Retinal pigment epithelial cell (primary cell): ENCODE results near the gene SKA1.
"Not testable (repeated sequence)": the region's sequence is repeated elsewhere in the genome, so short reads cannot be mapped to it uniquely, and the experiment has no call there.

Source experiments
- DNase-seq: peaks from one replicate; pipeline ENCODE4 v3.0.0-alpha.2; 2010; ENCODE audit warnings: low read depth
- H3K4me3 ChIP-seq: 2 replicates; pipeline ENCODE4 v1.5.1; 2011; ENCODE audit warnings: mild to moderate bottlenecking, low read length, control low read depth, moderate library complexity
- TF ChIP-seq, protein P1 (sequence below): conservative IDR thresholded peaks from 2 replicates; pipeline ENCODE4 v1.5.1; 2011; ENCODE audit warnings: low read depth, low read length, control low read depth, inconsistent platforms

Gene SKA1

DNA sequence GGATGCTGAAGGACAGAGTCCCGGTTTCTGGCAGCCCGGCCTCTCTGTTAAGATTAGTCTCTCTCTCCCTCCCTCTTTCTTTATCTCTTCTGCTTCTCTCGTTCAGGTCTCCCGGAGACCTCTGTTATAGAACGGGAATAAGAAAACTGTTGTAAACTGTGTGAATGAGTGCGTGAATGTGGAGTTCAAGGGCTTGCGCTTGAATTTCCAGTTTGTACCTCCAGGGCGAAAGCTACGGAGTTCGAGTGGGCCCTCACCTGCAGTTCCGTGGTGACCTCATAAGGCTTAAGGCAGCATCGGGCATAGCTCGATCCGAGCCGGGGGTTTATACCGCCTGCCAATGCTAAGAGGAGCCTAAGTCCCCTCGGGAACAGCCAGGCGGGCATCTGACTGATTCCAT is 26.4 kb downstream of the SKA1 start:
- no peak overlapping the region for H3K4me3 ChIP-seq
- DNase-seq = no peak
- TF ChIP-seq, protein P1, sequence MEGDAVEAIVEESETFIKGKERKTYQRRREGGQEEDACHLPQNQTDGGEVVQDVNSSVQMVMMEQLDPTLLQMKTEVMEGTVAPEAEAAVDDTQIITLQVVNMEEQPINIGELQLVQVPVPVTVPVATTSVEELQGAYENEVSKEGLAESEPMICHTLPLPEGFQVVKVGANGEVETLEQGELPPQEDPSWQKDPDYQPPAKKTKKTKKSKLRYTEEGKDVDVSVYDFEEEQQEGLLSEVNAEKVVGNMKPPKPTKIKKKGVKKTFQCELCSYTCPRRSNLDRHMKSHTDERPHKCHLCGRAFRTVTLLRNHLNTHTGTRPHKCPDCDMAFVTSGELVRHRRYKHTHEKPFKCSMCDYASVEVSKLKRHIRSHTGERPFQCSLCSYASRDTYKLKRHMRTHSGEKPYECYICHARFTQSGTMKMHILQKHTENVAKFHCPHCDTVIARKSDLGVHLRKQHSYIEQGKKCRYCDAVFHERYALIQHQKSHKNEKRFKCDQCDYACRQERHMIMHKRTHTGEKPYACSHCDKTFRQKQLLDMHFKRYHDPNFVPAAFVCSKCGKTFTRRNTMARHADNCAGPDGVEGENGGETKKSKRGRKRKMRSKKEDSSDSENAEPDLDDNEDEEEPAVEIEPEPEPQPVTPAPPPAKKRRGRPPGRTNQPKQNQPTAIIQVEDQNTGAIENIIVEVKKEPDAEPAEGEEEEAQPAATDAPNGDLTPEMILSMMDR = no peak

DNA sequence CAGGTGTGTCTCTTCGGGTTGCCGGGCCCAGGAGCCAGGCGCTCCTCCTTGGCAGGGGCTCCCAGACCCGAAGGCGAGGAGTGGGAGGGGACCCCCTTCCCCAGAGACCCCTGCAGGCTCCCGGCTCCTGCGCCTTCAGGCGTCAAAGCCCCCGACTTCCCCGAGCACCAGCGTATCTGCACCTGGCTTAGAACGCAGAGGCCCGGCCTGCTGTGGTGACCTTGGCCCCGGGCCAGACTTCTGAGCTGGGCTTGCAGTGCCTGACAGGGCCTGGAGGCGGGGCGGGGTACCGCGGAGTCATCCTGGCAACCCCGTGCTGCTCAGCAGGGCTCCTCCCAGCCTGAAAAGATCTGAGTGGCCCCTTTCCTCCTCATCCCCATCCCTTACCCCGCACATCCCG is 27.0 kb downstream of the SKA1 start:
- TF ChIP-seq, protein P1 = no peak
- peak; percentile 10 for DNase-seq
- no peak overlapping the region for H3K4me3 ChIP-seq

DNA sequence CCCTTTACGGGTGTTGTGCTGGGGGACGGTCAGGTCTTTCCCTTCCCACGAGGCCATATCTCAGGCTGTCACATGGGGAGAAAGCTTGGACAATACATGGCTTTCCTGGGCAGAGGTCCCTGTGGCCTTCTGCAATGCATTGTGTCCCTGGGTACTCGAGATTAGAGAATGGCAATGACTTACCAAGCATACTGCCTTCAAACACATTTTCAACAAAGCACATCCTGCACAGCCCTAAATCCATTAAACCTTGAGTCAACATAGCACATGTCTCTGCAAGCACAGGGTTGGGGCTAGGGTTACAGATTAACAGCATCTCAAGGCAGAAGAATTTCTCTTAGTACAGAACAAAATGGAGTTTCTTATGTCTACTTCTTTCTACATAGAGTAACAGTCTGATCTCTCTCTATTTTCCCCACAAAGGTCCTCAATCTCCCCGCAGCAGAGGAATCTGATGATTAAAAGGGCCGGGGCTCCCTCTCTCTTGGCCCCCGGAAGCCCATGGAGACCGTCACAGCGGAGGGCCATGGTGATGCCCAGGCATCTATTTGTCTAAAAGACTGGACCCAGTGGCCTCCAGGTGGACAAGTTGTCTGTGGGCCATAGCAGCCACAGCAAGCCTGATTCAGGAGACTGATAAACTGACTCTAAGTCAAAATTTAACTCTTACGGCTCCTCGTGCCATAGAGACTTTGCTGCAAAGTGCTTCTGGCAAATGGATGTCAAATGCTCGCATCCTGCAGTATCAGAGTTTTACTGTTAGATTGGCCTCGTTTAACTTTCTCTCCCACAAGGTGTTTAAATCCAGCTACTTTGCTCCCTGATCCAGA is 30.1 kb downstream of the SKA1 start:
- H3K4me3 ChIP-seq, DNase-seq: not testable (repeated sequence)

DNA sequence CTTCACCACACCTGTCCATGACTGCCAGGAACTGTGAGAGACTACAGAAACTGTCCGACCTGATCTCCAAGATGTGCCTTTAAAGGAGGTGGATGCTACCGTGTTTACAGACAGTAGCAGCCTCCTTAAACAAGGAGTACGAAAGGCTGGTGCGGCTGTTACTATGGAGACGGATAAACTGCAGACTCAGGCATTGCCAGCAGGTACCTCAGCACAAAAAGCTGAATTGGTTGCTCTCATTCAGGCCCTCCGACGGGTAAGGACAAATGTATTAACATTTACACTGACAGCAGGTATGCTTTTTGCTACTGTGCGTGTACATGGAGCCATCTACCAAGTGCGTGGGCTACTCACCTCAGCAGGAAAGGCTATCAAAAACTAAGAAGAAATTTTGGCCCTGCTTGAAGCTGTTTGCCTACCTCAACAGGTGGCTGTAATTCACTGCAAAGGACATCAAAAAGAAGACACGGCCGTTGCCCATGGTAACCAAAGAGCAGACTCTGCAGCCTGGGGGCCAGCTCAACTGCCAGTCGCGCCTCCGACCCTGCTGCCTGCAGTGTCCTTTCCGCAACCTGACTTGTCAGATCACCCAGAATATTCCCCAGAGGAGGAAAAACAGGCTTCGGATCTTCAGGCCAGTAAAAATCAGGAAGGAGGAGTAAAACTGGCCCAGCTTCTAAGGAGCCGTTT is 30.9 kb downstream of the SKA1 start:
- DNase-seq = no peak
- TF ChIP-seq, protein P1 = no peak
- H3K4me3 ChIP-seq = no peak overlapping the region

DNA sequence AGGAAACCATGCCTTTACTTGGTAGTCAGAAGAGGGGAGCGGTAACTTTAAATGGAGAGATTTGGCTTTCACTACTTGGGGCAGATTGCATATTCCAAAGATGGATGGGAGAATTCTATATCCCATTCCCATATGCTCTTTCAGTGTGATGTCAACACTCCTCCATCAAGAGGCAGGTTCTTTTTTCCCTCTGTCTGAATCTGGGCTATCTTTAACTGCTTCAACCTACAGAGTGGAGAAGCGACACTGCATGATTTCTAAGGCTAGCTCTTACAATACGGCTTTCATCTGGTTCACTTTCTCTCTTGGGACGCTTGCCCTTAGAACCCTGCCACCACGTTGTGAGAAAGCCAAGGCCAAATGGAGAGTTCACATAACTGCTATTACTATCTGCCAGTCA is 34.4 kb downstream of the SKA1 start:
- H3K4me3 ChIP-seq = no peak overlapping the region
- TF ChIP-seq, protein P1 = no peak
- DNase-seq = no peak

DNA sequence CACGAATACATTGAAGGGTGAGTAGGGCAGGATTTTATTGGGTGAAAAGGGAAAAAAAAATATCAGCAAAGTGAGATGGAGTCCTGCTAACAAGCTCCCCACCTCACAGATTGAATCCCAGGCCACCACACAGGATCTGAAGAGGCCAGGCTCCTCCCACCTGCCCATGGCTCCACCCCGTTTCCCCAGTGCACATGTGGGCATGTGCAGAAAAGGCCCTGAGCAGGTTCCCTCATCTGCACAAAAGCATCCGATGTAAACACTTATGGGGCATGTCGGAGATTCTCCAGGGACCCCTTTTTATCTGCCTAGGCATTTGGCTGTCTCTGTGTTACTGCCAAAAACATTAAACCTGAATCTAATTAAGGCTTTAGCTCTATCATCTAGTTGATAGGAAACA is 35.2 kb downstream of the SKA1 start:
- TF ChIP-seq, protein P1 = no peak
- no peak for DNase-seq
- H3K4me3 ChIP-seq = no peak overlapping the region

DNA sequence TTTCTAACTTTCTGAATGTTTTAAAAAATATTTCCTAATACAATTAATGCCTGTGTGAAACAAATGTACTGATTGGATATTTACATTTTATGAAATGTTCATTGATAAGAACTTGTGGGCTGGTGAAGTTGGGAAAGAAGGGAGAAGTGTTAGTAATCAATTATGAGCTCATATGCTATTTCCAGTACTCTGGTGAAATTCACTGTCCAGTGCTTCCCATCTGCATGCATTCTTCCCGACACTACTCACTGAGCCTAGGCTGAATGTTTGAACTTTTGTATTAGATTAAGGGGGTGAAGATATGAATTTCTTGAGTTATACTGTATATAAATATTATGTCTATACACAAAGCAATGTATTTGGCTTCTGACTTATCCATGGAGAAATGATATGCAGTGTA is 36.0 kb downstream of the SKA1 start:
- no peak for DNase-seq
- no peak overlapping the region for H3K4me3 ChIP-seq
- TF ChIP-seq, protein P1 = no peak

DNA sequence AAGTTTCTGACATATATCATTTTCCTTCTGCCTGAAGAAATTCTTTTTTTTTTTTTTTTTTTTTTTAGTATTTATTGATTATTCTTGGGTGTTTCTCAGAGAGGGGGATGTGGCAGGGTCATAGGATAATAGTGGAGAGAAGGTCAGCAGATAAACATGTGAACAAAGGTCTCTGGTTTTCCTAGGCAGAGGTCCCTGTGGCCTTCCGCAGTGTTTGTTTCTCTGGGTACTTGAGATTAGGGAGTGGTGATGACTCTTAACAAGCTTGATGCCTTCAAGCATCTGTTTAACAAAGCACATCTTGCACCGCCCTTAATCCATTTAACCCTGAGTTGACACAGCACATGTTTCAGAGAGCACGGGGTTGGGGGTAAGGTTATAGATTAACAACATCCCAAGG is 42.0 kb downstream of the SKA1 start:
- H3K4me3 ChIP-seq, DNase-seq: not testable (repeated sequence)

DNA sequence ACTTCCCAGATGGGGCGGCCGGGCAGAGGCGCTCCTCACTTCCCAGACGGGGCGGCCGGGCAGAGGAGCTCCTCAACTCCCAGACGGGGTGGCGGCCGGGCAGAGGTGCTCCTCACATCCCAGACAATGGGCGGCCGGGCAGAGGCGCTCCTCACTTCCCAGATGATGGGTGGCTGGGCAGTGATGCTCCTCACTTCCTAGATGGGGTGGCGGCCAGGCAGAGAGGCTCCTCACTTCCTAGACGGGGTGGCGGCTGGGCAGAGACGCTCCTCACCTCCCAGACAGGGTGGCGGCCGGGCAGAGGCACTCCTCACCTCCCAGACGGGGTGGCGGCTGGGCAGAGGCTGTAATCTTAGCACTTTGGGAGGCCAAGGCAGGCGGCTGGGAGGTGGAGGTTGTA is 42.9 kb downstream of the SKA1 start:
- not testable (repeated sequence) for H3K4me3 ChIP-seq, DNase-seq
